ENCODE results near the gene PPP5C. TPM values are rescaled to one million over a fixed set of nuclear protein-coding genes. Genes with fewer than 3 reads are reported as not detected.

Gene PPP5C
- total RNA-seq = 10 to 100 TPM; 46.0 to 87.5 TPM

GRCh38 chr19:46346821-46347571 is at the start of gene PPP5C:
Gene PPP5C, plus strand, starts transcription at chr19:46347087. Its CDS starts 10 bp downstream, at chr19:46347097.
- intact Hi-C loops (cut with DNase I) = loop anchor here (5.0 kb wide), 1 partner anchor 65 kb away; no protein-coding TSS in a partner anchor
- H3K27ac ChIP-seq = peak within 1 kb of the TSS; percentile 60
- no peaks in the 10 kb centered on the region for H3K36me3 ChIP-seq

GRCh38 chr19:46297700-46298478 is 49.0 kb upstream of the PPP5C start:
- Histone ChIP-seq H3K4me1 (peaks cover 14% of the 10 kb centered on the region), H3K4me3 (peak overlapping the region; percentile 13), H3K27me3 (no peaks in the 10 kb centered on the region), H3K9me3 (no peaks in the 10 kb centered on the region), H3K36me3 (no peaks in the 10 kb centered on the region), H3K27ac (peak overlapping the region; percentile 74), H3K9ac (ENCODE audit: low read depth in 2 of 2, low read length in 2 of 2) (peak overlapping the region; percentile 58 to 74)
- DNase-seq = peak; percentile 65
- TF ChIP-seq CTCF (IDR thresholded peaks at IDR 0.05) = no peak
- intact Hi-C loops (cut with DNase I) = no loop called here

More at GRCh38 chr19:46346821-46347571, at the start of gene PPP5C:
- peaks cover 37% of the 10 kb centered on the region for H3K4me1 ChIP-seq
- peak within 1 kb of the TSS; percentile 92 to 93 for H3K9ac ChIP-seq (ENCODE audit: low read depth in 2 of 2, low read length in 2 of 2)
- no peaks in the 10 kb centered on the region for H3K9me3 ChIP-seq
- H3K27me3 ChIP-seq = no peaks in the 10 kb centered on the region
- peak; percentile 91 for DNase-seq
- TF ChIP-seq CTCF (IDR thresholded peaks at IDR 0.05) = peak; percentile 68
- H3K4me3 ChIP-seq = peak within 1 kb of the TSS; percentile 99

- peak overlapping the region; percentile 74 for H3K27ac ChIP-seq
These were observed 48.3 kb upstream of the PPP5C start for GRCh38 chr19:46298479-46299003.

GRCh38 chr19:46299004-46299509 is 47.8 kb upstream of the PPP5C start:
- TF ChIP-seq CTCF (IDR thresholded peaks at IDR 0.05) = no peak
- Histone ChIP-seq H3K4me3 (no peak overlapping the region), H3K4me1 (peaks cover 14% of the 10 kb centered on the region), H3K27ac (peak overlapping the region; percentile 74), H3K27me3 (no peaks in the 10 kb centered on the region), H3K9ac (ENCODE audit: low read depth in 2 of 2, low read length in 2 of 2) (peak overlapping the region; percentile 58 to 74), H3K36me3 (no peaks in the 10 kb centered on the region), H3K9me3 (no peaks in the 10 kb centered on the region)
- intact Hi-C loops (cut with DNase I) = no loop called here
- DNase-seq = peak; percentile 99

More at GRCh38 chr19:46298479-46299003, 48.3 kb upstream of the PPP5C start:
- Histone ChIP-seq H3K9me3 (no peaks in the 10 kb centered on the region), H3K36me3 (no peaks in the 10 kb centered on the region), H3K9ac (ENCODE audit: low read depth in 2 of 2, low read length in 2 of 2) (peak overlapping the region; percentile 58 to 74), H3K27me3 (no peaks in the 10 kb centered on the region), H3K4me1 (peaks cover 14% of the 10 kb centered on the region), H3K4me3 (peak overlapping the region; percentile 13)
- no peak for DNase-seq
- intact Hi-C loops (cut with DNase I) = no loop called here
- no peak for TF ChIP-seq CTCF (IDR thresholded peaks at IDR 0.05)

GRCh38 chr19:46299695-46300094 is 47.2 kb upstream of the PPP5C start:
- Histone ChIP-seq H3K4me3 (no peak overlapping the region), H3K9ac (ENCODE audit: low read depth in 2 of 2, low read length in 2 of 2) (peak overlapping the region in 1 of 2 donors; percentile 73), H3K27ac (peak overlapping the region; percentile 74), H3K4me1 (peaks cover 14% of the 10 kb centered on the region), H3K36me3 (no peaks in the 10 kb centered on the region), H3K27me3 (no peaks in the 10 kb centered on the region), H3K9me3 (no peaks in the 10 kb centered on the region)
- intact Hi-C loops (cut with DNase I) = no loop called here
- DNase-seq = peak; percentile 44
- TF ChIP-seq CTCF (IDR thresholded peaks at IDR 0.05) = no peak
